Measurements from ENCODE around the gene C12orf75. TPM values are rescaled to one million over a fixed set of nuclear protein-coding genes. Genes with fewer than 3 reads are reported as not detected.
A peak's percentile ranks its signal among the peaks of the same experiment; 100 is the strongest.

C12orf75 gene
- total RNA-seq, 6 experiments from 2014 or later, result 1.3 to 5.5 (median 2.7) TPM

GRCh38 chr12:105399428-105400081, 69.1 kb downstream of the C12orf75 start:
- 42% methylated on average over 3 of the region's 7 CpGs for WGBS (ENCODE audit: insufficient coverage, low coverage, low lambda C conversion rate, missing lambda C conversion rate)
- intact Hi-C loops (cut with DNase I), result no loop called here
- H3K27me3 ChIP-seq, result no peaks in the 10 kb centered on the region
- no peaks in the 10 kb centered on the region for H3K4me1 ChIP-seq
- no peak for TF ChIP-seq CTCF (IDR thresholded peaks at IDR 0.05)
- TF ChIP-seq POLR2A (IDR thresholded peaks at IDR 0.05), result no peak
- H3K27ac ChIP-seq, result peak overlapping the region in 1 of 3 donors; percentile 6
- no peak overlapping the region for H3K4me3 ChIP-seq
- no peaks in the 10 kb centered on the region for H3K9me3 ChIP-seq
- no peaks in the 10 kb centered on the region for H3K36me3 ChIP-seq
- ATAC-seq, result peak; percentile 54 to 94 (median 80)
- peak; percentile 33 to 65 (median 62) for DNase-seq

DNA sequence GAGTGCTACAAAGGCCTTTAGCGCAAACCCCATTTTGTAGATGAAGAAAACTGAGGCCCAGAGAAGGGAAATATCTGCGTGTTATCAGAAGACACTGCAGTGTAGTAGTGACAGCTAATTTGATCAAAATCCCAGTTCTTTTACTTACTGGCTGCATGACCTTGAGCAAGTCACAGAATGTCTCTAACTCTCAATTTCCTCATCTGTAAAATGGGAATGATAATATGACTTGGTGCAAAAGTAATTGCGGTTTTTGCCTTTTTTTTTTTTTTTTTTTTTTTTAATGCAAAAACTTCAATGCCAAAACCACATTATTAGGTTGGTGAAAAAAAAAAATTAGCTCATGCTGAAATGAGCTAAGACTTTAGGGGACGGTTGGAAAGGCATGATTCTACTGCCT, 69.7 kb downstream of the C12orf75 start:
- Histone ChIP-seq H3K27ac (no peak overlapping the region), H3K4me3 (no peak overlapping the region), H3K27me3 (no peaks in the 10 kb centered on the region), H3K4me1 (no peaks in the 10 kb centered on the region), H3K36me3 (no peaks in the 10 kb centered on the region), H3K9me3 (no peaks in the 10 kb centered on the region)
- intact Hi-C loops (cut with DNase I), result no loop called here
- DNase-seq (no peak), ATAC-seq (no peak)
- WGBS (ENCODE audit: insufficient coverage, low coverage, low lambda C conversion rate, missing lambda C conversion rate), result 88% methylated on average over 4 of the region's 4 CpGs
- TF ChIP-seq CTCF (IDR thresholded peaks at IDR 0.05) (no peak), POLR2A (IDR thresholded peaks at IDR 0.05) (no peak)

GRCh38 chr12:105401198-105401597, 70.7 kb downstream of the C12orf75 start:
- no peak for ATAC-seq
- intact Hi-C loops (cut with DNase I), result no loop called here
- WGBS (ENCODE audit: insufficient coverage, low coverage, low lambda C conversion rate, missing lambda C conversion rate), result 90% methylated on average over 3 of the region's 4 CpGs

GRCh38 chr12:105402366-105402765, 71.9 kb downstream of the C12orf75 start:
- no peak overlapping the region for H3K4me3 ChIP-seq
- 94% methylated on average over 4 of the region's 5 CpGs for WGBS (ENCODE audit: insufficient coverage, low coverage, low lambda C conversion rate, missing lambda C conversion rate)
- intact Hi-C loops (cut with DNase I), result no loop called here

More at GRCh38 chr12:105401198-105401597, 70.7 kb downstream of the C12orf75 start:
- no peak for DNase-seq
- Histone ChIP-seq H3K4me1 (no peaks in the 10 kb centered on the region), H3K4me3 (no peak overlapping the region), H3K27me3 (no peaks in the 10 kb centered on the region), H3K9me3 (no peaks in the 10 kb centered on the region), H3K36me3 (no peaks in the 10 kb centered on the region), H3K27ac (no peak overlapping the region)
- TF ChIP-seq POLR2A (IDR thresholded peaks at IDR 0.05), result no peak
- TF ChIP-seq CTCF (IDR thresholded peaks at IDR 0.05), result no peak

More at GRCh38 chr12:105402366-105402765, 71.9 kb downstream of the C12orf75 start:
- H3K36me3 ChIP-seq, result no peaks in the 10 kb centered on the region
- TF ChIP-seq POLR2A (IDR thresholded peaks at IDR 0.05), result no peak
- TF ChIP-seq CTCF (IDR thresholded peaks at IDR 0.05), result no peak
- no peaks in the 10 kb centered on the region for H3K27me3 ChIP-seq
- no peaks in the 10 kb centered on the region for H3K9me3 ChIP-seq
- DNase-seq, result no peak
- ATAC-seq, result no peak
- H3K4me1 ChIP-seq, result no peaks in the 10 kb centered on the region
- H3K27ac ChIP-seq, result no peak overlapping the region
